Epithelial cell of esophagus (primary cell): ENCODE measurements around the gene MPDZ.

Experiments used
- DNase-seq: peaks from one replicate; pipeline ENCODE4 v3.0.0; 2010; ENCODE audit warnings: low read depth
- H3K4me3 ChIP-seq: 2 replicates; pipeline ENCODE4 v1.5.1; 2011; ENCODE audit warnings: mild to moderate bottlenecking, low read length, control low read depth
- CTCF ChIP-seq: IDR thresholded peaks from 2 replicates; pipeline ENCODE4 v1.5.1; 2011; ENCODE audit warnings: low read depth, mild to moderate bottlenecking, low read length, control low read depth, inconsistent platforms; ENCODE audit not compliant: insufficient read depth; ENCODE audit errors: missing control alignments

MPDZ gene

GRCh38 chr9:13160051-13160450 lies 119.4 kb downstream of the MPDZ start:
- H3K4me3 ChIP-seq = no peak overlapping the region
- DNase-seq = no peak
- no peak for TF ChIP-seq CTCF

GRCh38 chr9:13158986-13159385 lies 120.5 kb downstream of the MPDZ start:
- DNase-seq = no peak
- TF ChIP-seq CTCF = no peak
- H3K4me3 ChIP-seq = no peak overlapping the region

- no peak for TF ChIP-seq CTCF
- H3K4me3 ChIP-seq = no peak overlapping the region
- DNase-seq = no peak
Measured at GRCh38 chr9:13151489-13151888, 128.0 kb downstream of the MPDZ start.

- TF ChIP-seq CTCF = no peak
- no peak for DNase-seq
- H3K4me3 ChIP-seq = no peak overlapping the region
Measured at GRCh38 chr9:13149454-13149853, 130.0 kb downstream of the MPDZ start.

GRCh38 chr9:13146840-13147239 lies 132.7 kb downstream of the MPDZ start:
- H3K4me3 ChIP-seq = no peak overlapping the region
- TF ChIP-seq CTCF = no peak
- peak; percentile 18 for DNase-seq

GRCh38 chr9:13145340-13145739 lies 134.2 kb downstream of the MPDZ start:
- DNase-seq = no peak
- no peak for TF ChIP-seq CTCF
- no peak overlapping the region for H3K4me3 ChIP-seq

- no peak for TF ChIP-seq CTCF
- H3K4me3 ChIP-seq = no peak overlapping the region
- no peak for DNase-seq
Measured at GRCh38 chr9:13144166-13144775, 135.2 kb downstream of the MPDZ start.
